ENCODE measurements around the gene FOXJ3. TPM values are rescaled to one million over a fixed set of nuclear protein-coding genes. Genes with fewer than 3 reads are reported as not detected.

The FOXJ3 gene
- total RNA-seq, 1 donor from 2014 or later = 17.2 TPM

- TF ChIP-seq CTCF (conservative IDR thresholded peaks at IDR 0.05; ENCODE audit: low read depth, low read length) = no peak
- no peak overlapping the region for H3K4me3 ChIP-seq (ENCODE audit: low read depth, low read length)
- no peak for DNase-seq (ENCODE audit: low read depth)
Measured at GRCh38 chr1:42133809-42134526, 201.1 kb downstream of the FOXJ3 start.

- no peak for DNase-seq (ENCODE audit: low read depth)
- no peak overlapping the region for H3K4me3 ChIP-seq (ENCODE audit: low read depth, low read length)
Measured at GRCh38 chr1:42133390-42133789, 201.6 kb downstream of the FOXJ3 start.

GRCh38 chr1:42130061-42130660 lies 204.9 kb downstream of the FOXJ3 start:
- no peak overlapping the region for H3K4me3 ChIP-seq (ENCODE audit: low read depth, low read length)
- TF ChIP-seq CTCF (conservative IDR thresholded peaks at IDR 0.05; ENCODE audit: low read depth, low read length) = no peak
- DNase-seq (ENCODE audit: low read depth) = no peak

More at GRCh38 chr1:42133390-42133789, 201.6 kb downstream of the FOXJ3 start:
- no peak for TF ChIP-seq CTCF (conservative IDR thresholded peaks at IDR 0.05; ENCODE audit: low read depth, low read length)

GRCh38 chr1:42128964-42129363 lies 206.1 kb downstream of the FOXJ3 start:
- H3K4me3 ChIP-seq (ENCODE audit: low read depth, low read length) = no peak overlapping the region
- no peak for TF ChIP-seq CTCF (conservative IDR thresholded peaks at IDR 0.05; ENCODE audit: low read depth, low read length)
- no peak for DNase-seq (ENCODE audit: low read depth)

GRCh38 chr1:42128499-42128898 lies 206.5 kb downstream of the FOXJ3 start:
- no peak for TF ChIP-seq CTCF (conservative IDR thresholded peaks at IDR 0.05; ENCODE audit: low read depth, low read length)
- no peak for DNase-seq (ENCODE audit: low read depth)
- H3K4me3 ChIP-seq (ENCODE audit: low read depth, low read length) = no peak overlapping the region

GRCh38 chr1:42127767-42128166 lies 207.3 kb downstream of the FOXJ3 start:
- TF ChIP-seq CTCF (conservative IDR thresholded peaks at IDR 0.05; ENCODE audit: low read depth, low read length) = no peak
- no peak overlapping the region for H3K4me3 ChIP-seq (ENCODE audit: low read depth, low read length)
- DNase-seq (ENCODE audit: low read depth) = no peak

Other genes with a start within 250 kb of the FOXJ3 start
- not detected in 2 replicates for gene GUCA2B, start 181.8 kb downstream of the FOXJ3 start, total RNA-seq
- not detected in 2 replicates for gene GUCA2A, start 170.5 kb downstream of the FOXJ3 start, total RNA-seq
- gene RIMKLA, start 45.6 kb upstream of the FOXJ3 start, total RNA-seq = 0.14 and 1.7 TPM in 2 replicates
- gene ZMYND12, start 120.8 kb upstream of the FOXJ3 start, total RNA-seq = 0.22 and 0.35 TPM in 2 replicates
- gene PPCS, start 121.3 kb upstream of the FOXJ3 start, total RNA-seq = 75.5 and 80.5 TPM in 2 replicates
- gene CCDC30, start 128.1 kb upstream of the FOXJ3 start, total RNA-seq = 0.06 and 0.07 TPM in 2 replicates